Epithelial cell of esophagus (primary cell): ENCODE results near the gene LCN9.

Source experiments
- DNase-seq: peaks from one replicate; pipeline ENCODE4 v3.0.0; 2010; ENCODE audit warnings: low read depth
- H3K4me3 ChIP-seq: 2 replicates; pipeline ENCODE4 v1.5.1; 2011; ENCODE audit warnings: mild to moderate bottlenecking, low read length, control low read depth
- TF ChIP-seq, protein P1 (sequence below): IDR thresholded peaks from 2 replicates; pipeline ENCODE4 v1.5.1; 2011; ENCODE audit warnings: low read depth, mild to moderate bottlenecking, low read length, control low read depth, inconsistent platforms; ENCODE audit not compliant: insufficient read depth; ENCODE audit errors: missing control alignments

Gene LCN9

GRCh38 chr9:135661816-135662560 is 1.1 kb upstream of the LCN9 start:
- no peak for DNase-seq
- TF ChIP-seq, protein P1, sequence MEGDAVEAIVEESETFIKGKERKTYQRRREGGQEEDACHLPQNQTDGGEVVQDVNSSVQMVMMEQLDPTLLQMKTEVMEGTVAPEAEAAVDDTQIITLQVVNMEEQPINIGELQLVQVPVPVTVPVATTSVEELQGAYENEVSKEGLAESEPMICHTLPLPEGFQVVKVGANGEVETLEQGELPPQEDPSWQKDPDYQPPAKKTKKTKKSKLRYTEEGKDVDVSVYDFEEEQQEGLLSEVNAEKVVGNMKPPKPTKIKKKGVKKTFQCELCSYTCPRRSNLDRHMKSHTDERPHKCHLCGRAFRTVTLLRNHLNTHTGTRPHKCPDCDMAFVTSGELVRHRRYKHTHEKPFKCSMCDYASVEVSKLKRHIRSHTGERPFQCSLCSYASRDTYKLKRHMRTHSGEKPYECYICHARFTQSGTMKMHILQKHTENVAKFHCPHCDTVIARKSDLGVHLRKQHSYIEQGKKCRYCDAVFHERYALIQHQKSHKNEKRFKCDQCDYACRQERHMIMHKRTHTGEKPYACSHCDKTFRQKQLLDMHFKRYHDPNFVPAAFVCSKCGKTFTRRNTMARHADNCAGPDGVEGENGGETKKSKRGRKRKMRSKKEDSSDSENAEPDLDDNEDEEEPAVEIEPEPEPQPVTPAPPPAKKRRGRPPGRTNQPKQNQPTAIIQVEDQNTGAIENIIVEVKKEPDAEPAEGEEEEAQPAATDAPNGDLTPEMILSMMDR: no peak
- no peak overlapping the region for H3K4me3 ChIP-seq

DNA sequence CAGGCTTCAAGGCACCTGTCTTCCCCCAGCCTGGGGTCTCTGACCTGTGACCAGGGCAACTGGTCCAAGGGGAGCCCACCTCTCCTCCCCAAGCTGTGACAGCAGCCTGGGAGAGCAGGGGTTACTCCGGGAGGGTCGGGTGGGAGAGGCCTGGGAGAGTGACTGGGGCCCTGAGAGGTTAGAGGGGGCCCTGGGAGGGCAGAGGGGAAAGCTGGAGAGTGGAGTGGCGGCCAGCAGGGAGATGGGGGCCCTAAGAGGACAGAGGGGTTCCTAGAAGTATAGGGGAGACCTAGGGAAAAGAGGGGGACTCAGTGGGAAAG is 302 bp downstream of the LCN9 start:
- no peak for DNase-seq
- TF ChIP-seq, protein P1: no peak
- H3K4me3 ChIP-seq: no peak overlapping the region

- no peak for DNase-seq
- H3K4me3 ChIP-seq: no peak overlapping the region
- TF ChIP-seq, protein P1: no peak
Measured at GRCh38 chr9:135663857-135664256, 748 bp downstream of the LCN9 start.

DNA sequence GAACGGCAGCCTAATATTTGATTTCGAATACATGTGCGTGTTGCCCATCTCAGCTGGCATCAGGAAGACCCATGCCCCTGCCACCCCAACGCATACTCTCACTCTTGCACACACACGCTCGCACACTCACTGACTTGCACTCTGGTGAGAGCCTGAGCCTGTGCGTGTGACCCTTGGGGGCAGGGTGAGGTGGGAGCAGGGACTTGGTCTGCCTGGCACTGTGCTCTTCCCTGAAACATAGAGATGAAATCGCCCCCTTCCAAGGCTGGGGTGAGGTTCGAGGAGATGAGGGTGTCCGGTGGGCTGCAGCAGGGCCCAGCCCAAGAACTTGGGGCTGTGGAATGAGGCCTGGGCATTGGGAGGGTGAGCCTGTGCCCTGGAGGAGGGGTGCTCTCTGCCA is 1.2 kb downstream of the LCN9 start:
- TF ChIP-seq, protein P1: no peak
- DNase-seq: no peak
- H3K4me3 ChIP-seq: no peak overlapping the region

DNA sequence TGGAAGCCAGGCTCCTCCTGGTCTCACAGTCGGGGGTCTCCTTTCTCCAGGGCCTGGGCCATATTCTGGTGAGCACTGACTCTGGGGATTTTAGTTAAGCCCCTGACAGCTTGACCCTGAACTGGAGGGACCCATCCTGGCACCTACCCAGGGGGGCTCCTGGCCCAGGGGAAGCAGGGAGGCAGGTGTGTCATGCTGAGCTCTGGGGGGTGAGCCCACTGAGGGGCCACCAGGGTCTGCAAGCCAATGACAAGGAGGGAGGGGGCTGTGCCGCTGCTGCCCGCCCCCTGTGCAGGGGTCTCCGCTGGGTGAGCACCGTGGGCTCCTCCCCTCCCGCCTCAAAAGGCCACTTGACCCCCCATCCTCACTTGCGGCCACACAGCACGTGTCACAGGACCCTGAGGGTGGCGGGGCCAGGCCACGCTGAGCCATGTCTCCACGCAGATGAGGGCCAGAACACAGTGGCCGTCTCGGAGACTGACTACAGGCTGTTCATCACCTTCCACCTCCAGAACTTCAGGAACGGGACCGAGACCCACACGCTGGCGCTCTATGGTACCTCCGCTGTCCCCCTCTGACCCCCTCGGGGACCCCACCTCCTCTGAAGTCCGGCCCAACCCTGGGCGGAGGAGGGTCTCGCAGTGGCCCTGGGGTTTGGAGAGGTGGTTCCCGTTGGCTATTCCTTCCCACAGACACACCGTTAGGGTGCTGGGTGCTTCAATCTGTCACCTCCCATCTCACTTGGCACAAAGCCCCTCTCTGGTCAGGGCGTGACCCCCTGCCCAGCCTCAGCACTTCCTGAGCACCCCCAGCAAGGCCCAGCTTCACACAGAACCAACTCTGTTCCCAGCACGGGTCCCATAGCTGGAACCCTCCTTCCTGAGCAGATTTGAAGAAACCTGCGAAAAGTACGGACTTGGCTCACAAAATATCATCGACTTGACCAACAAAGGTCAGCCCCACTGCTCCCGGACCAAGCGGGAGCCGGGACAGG is 2.0 kb downstream of the LCN9 start:
- TF ChIP-seq, protein P1: no peak
- DNase-seq: no peak
- no peak overlapping the region for H3K4me3 ChIP-seq

- TF ChIP-seq, protein P1: no peak
- no peak overlapping the region for H3K4me3 ChIP-seq
- no peak for DNase-seq
Measured at GRCh38 chr9:135665795-135666189, 2.7 kb downstream of the LCN9 start.
